ENCODE results near the gene TMC2. TPM values are rescaled to one million over a fixed set of nuclear protein-coding genes. Genes with fewer than 3 reads are reported as not detected.

The TMC2 gene
- total RNA-seq, 2 donors from 2014 or later, result 0.26 TPM; not detected in 1

DNA sequence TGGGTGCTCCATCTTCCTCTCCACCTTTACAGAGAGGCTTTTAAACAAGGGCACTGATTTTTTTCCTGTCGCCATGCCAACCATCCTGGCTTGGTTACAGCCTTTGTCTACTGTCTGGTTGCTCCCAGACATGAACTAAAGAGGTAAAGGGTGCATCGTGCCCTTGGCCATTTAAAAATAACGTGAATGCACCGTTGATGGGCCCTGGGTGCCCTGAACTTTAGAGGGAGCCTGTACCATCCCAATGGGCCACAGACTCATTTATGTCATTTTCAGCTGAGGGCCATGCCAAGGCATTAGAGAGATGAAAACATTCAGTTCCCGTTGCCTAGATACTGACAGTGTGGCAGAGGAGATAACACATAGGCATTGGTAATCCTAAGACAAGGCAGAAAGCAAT, 23.3 kb downstream of the TMC2 start:
- intact Hi-C loops (cut with DNase I), result no loop called here
- WGBS, 2 donors, result 46 to 53% methylated on average over 5 of the region's 5 CpGs
- DNase-seq (no peak), ATAC-seq (no peak)
- Histone ChIP-seq H3K36me3 (replicated peaks in 1 of 2; ENCODE audit: insufficient read depth in 1 of 2, low read depth in 2 of 2) (no peaks in the 10 kb centered on the region), H3K27me3 (peaks cover 0 to 11% of the 10 kb centered on the region in 2 donors), H3K4me1 (peaks cover 10% of the 10 kb centered on the region), H3K27ac (no peak overlapping the region), H3K4me3 (no peak overlapping the region), H3K9me3 (no peaks in the 10 kb centered on the region)
- TF ChIP-seq, protein P1, sequence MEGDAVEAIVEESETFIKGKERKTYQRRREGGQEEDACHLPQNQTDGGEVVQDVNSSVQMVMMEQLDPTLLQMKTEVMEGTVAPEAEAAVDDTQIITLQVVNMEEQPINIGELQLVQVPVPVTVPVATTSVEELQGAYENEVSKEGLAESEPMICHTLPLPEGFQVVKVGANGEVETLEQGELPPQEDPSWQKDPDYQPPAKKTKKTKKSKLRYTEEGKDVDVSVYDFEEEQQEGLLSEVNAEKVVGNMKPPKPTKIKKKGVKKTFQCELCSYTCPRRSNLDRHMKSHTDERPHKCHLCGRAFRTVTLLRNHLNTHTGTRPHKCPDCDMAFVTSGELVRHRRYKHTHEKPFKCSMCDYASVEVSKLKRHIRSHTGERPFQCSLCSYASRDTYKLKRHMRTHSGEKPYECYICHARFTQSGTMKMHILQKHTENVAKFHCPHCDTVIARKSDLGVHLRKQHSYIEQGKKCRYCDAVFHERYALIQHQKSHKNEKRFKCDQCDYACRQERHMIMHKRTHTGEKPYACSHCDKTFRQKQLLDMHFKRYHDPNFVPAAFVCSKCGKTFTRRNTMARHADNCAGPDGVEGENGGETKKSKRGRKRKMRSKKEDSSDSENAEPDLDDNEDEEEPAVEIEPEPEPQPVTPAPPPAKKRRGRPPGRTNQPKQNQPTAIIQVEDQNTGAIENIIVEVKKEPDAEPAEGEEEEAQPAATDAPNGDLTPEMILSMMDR (IDR thresholded peaks at IDR 0.05), result no peak
- no peak for TF ChIP-seq POLR2A (IDR thresholded peaks at IDR 0.05)

DNA sequence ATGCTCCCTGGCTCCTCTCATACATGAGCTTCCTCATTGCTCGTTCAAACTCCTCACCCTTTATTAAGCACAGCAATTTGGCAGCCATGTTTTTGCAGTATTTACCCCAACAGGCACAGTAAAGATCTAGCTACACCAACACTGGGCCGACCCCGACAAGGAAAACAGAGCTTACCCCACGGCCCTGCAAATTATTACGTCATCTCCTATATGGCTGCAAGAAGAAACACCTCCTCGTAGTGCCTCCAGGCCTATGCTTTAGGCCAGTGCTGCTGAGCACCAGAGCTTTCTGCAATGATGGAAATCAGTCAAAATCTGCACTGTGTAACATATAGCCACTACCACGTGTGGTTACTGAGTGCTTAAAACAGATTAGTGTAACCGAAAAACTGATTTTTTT, 26.7 kb downstream of the TMC2 start:
- ATAC-seq (no peak), DNase-seq (no peak)
- no peaks in the 10 kb centered on the region for H3K9me3 ChIP-seq
- intact Hi-C loops (cut with DNase I), result no loop called here
- peaks cover 0 to 7% of the 10 kb centered on the region in 2 donors for H3K27me3 ChIP-seq
- 51 to 60% methylated on average over 8 of the region's 8 CpGs for WGBS, 2 donors
- no peak overlapping the region for H3K4me3 ChIP-seq
- TF ChIP-seq, protein P1 (IDR thresholded peaks at IDR 0.05), result no peak
- TF ChIP-seq POLR2A (IDR thresholded peaks at IDR 0.05), result no peak
- no peak overlapping the region for H3K27ac ChIP-seq
- peaks cover 10% of the 10 kb centered on the region for H3K4me1 ChIP-seq
- no peaks in the 10 kb centered on the region for H3K36me3 ChIP-seq (replicated peaks in 1 of 2; ENCODE audit: insufficient read depth in 1 of 2, low read depth in 2 of 2)

DNA sequence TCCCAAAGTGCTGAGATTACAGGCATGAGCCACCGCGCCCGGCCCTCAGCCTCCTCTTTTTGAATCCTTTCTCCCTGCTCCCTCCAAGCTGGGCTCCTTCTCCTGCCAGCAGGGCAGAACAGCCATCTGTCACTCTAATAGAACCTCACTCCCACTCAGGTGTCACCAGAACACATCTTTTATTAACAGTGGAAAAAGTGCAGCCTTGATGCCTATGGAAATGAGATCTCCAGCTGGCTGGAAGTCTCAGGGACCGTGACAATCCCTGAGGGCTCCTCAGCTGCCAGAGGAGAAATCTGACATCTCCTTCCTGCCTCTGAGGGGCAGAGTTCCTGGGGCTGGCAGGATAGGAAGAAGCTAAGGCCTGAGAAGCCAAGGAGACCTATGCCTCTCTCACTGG, 28.0 kb downstream of the TMC2 start:
- DNase-seq (no peak), ATAC-seq (no peak)
- Histone ChIP-seq H3K9me3 (no peaks in the 10 kb centered on the region), H3K36me3 (replicated peaks in 1 of 2; ENCODE audit: insufficient read depth in 1 of 2, low read depth in 2 of 2) (no peaks in the 10 kb centered on the region), H3K27me3 (no peaks in the 10 kb centered on the region), H3K4me3 (no peak overlapping the region), H3K4me1 (no peaks in the 10 kb centered on the region), H3K27ac (no peak overlapping the region)
- intact Hi-C loops (cut with DNase I), result no loop called here
- 88 to 92% methylated on average over 3 to 4 of the region's 4 CpGs for WGBS, 2 donors
- TF ChIP-seq, protein P1 (IDR thresholded peaks at IDR 0.05), result no peak
- no peak for TF ChIP-seq POLR2A (IDR thresholded peaks at IDR 0.05)

DNA sequence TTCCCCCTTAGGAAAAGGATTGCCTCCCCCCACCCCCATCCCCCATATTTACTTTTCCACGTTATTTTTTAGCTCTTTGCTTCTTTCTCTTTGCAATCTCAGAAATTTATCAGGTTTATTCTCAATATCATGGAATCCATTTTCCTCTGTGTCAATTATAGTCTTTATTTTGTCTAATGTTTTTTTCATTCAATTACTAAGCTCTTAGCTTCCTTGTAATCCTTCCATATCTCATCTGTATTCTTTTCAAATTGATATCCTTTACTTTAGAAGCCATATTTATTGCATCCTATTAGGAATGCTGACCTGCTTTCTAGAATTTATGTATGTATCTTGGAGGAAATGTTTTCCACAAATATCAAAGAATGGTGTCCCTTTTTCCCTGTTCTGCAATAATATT, 39.3 kb downstream of the TMC2 start:
- 3 to 15% methylated on average over 1 of the region's 1 CpG for WGBS, 2 donors

DNA sequence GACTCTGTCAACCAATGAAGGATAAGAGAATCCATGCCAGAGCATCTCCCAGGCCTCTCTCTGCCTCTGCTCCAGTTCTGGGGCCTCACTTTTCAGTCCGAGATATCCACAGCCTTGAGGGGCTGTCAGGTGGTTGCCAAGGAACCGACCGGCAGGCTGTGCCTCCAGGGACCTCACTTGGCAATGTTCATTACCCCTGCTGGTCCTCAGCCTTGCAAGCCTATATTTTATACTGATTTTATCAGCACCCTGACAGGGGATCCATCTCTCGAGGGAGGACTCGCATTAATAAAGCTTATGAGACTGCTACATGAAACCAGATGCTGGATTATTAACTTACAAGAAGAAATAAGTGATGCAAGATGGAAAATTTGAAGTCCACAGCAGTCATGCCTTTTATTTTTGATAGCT, 39.9 kb downstream of the TMC2 start:
- Histone ChIP-seq H3K4me1 (peaks cover 10% of the 10 kb centered on the region), H3K27me3 (no peaks in the 10 kb centered on the region), H3K4me3 (no peak overlapping the region), H3K27ac (no peak overlapping the region), H3K36me3 (replicated peaks in 1 of 2; ENCODE audit: insufficient read depth in 1 of 2, low read depth in 2 of 2) (no peaks in the 10 kb centered on the region), H3K9me3 (no peaks in the 10 kb centered on the region)
- DNase-seq (no peak), ATAC-seq (no peak)
- TF ChIP-seq, protein P1 (IDR thresholded peaks at IDR 0.05), result no peak
- TF ChIP-seq POLR2A (IDR thresholded peaks at IDR 0.05), result no peak
- 71 to 85% methylated on average over 5 of the region's 5 CpGs for WGBS, 2 donors
- intact Hi-C loops (cut with DNase I), result no loop called here

More for the DNA sequence above, 39.3 kb downstream of the TMC2 start:
- Histone ChIP-seq H3K9me3 (no peaks in the 10 kb centered on the region), H3K4me1 (peaks cover 10% of the 10 kb centered on the region), H3K36me3 (replicated peaks in 1 of 2; ENCODE audit: insufficient read depth in 1 of 2, low read depth in 2 of 2) (no peaks in the 10 kb centered on the region), H3K4me3 (no peak overlapping the region), H3K27ac (no peak overlapping the region), H3K27me3 (no peaks in the 10 kb centered on the region)
- TF ChIP-seq POLR2A (IDR thresholded peaks at IDR 0.05), result no peak
- TF ChIP-seq, protein P1 (IDR thresholded peaks at IDR 0.05), result no peak
- DNase-seq (no peak), ATAC-seq (no peak)
- intact Hi-C loops (cut with DNase I), result no loop called here
